Fibroblast of the aortic adventitia (primary cell): ENCODE data around the gene FAM185A. TPM values are rescaled to one million over a fixed set of nuclear protein-coding genes. Genes with fewer than 3 reads are reported as not detected.
"Not testable (repeated sequence)": the region's sequence is repeated elsewhere in the genome, so short reads cannot be mapped to it uniquely, and the experiment has no call there.

Source experiments
- DNase-seq: peaks from one replicate; pipeline ENCODE4 v3.0.0-alpha.2; 2010; ENCODE audit warnings: low read depth
- H3K4me3 ChIP-seq: 2 replicates; pipeline ENCODE4 v1.5.1; 2011; ENCODE audit warnings: low read depth, mild to moderate bottlenecking, control low read depth, low read length, moderate library complexity
- total RNA-seq: library from RNA; depleted of rRNA; stranded (reverse); fragments of >200 nt; gene quantifications from 2 replicates; pipeline ENCODE4 v1.2.3, GENCODE V29; 2012; ENCODE audit warnings: low replicate concordance
- TF ChIP-seq, protein P1 (sequence below): IDR thresholded peaks from 2 replicates; pipeline ENCODE4 v1.5.1; 2011; ENCODE audit warnings: mild to moderate bottlenecking, low read length, control low read depth, inconsistent platforms; ENCODE audit not compliant: insufficient read depth

The FAM185A gene
- total RNA-seq, 1 donor = 8.4 TPM

GRCh38 chr7:102833343-102833742, 84.5 kb downstream of the FAM185A start:
- H3K4me3 ChIP-seq = no peak overlapping the region
- peak; percentile 32 for DNase-seq
- TF ChIP-seq, protein P1, sequence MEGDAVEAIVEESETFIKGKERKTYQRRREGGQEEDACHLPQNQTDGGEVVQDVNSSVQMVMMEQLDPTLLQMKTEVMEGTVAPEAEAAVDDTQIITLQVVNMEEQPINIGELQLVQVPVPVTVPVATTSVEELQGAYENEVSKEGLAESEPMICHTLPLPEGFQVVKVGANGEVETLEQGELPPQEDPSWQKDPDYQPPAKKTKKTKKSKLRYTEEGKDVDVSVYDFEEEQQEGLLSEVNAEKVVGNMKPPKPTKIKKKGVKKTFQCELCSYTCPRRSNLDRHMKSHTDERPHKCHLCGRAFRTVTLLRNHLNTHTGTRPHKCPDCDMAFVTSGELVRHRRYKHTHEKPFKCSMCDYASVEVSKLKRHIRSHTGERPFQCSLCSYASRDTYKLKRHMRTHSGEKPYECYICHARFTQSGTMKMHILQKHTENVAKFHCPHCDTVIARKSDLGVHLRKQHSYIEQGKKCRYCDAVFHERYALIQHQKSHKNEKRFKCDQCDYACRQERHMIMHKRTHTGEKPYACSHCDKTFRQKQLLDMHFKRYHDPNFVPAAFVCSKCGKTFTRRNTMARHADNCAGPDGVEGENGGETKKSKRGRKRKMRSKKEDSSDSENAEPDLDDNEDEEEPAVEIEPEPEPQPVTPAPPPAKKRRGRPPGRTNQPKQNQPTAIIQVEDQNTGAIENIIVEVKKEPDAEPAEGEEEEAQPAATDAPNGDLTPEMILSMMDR = no peak

DNA sequence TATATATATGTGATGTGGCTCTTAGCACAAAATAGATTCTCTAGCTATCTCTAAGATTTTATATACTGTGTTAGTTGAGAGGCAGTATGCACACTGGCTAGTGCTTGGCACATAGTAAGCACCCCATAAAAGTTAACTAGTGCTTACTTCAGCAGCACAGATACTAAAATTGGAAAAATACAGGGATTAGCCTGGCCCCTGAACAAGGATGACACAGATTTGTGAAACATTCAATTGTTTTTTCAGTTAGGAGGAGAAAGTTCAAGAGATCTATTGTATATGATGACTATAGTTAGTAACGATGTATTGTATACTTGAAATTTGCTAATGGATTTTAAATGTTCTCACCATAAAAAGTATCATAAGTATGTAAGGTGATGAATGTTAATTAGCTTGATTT, 85.7 kb downstream of the FAM185A start:
- no peak overlapping the region for H3K4me3 ChIP-seq
- TF ChIP-seq, protein P1 = no peak
- no peak for DNase-seq

DNA sequence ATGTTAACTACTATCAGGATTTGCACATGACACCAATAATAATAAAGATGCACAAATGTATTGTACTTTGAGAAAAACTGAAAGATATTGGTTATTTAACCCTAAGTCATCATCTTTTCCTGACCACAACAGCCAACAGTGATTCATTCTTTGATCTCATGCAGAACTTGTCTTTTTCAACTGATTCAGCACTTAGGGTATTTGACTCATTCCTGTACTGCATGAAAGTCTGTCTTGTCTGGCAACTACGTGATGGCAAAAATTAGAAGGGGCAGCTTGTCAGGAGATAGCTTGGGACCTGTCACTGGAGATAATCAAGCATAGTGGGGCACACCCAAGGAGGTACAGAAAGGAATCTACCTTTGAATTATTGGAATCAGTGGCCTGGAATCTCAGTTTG, 86.2 kb downstream of the FAM185A start:
- peak; percentile 78 for DNase-seq
- no peak overlapping the region for H3K4me3 ChIP-seq
- TF ChIP-seq, protein P1 = no peak

GRCh38 chr7:102836191-102836919, 87.6 kb downstream of the FAM185A start:
- TF ChIP-seq, protein P1 = no peak
- no peak overlapping the region for H3K4me3 ChIP-seq
- peak; percentile 98 for DNase-seq

- H3K4me3 ChIP-seq = no peak overlapping the region
- no peak for DNase-seq
- TF ChIP-seq, protein P1 = no peak
Measured at GRCh38 chr7:102836977-102837376, 88.2 kb downstream of the FAM185A start.

DNA sequence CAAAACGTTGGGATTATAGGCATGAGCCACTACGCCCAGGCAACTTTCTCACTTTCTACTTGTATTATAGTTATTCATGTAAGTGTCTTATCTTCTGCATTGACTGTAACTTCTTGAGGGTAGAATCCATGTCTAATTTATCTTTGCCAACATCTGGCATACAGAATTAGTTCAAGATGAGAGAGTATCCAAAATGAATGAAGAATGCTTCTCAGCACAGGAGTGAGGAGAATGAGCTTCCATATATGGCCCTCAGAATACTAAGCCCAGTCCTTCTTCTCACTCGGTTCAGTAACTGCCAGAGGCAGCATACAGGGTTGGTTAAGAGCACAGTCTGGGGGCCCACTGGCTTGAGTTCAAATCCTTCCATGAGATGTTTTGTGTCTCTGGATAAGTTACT, 89.0 kb downstream of the FAM185A start:
- no peak for DNase-seq
- H3K4me3 ChIP-seq = no peak overlapping the region
- TF ChIP-seq, protein P1 = no peak

DNA sequence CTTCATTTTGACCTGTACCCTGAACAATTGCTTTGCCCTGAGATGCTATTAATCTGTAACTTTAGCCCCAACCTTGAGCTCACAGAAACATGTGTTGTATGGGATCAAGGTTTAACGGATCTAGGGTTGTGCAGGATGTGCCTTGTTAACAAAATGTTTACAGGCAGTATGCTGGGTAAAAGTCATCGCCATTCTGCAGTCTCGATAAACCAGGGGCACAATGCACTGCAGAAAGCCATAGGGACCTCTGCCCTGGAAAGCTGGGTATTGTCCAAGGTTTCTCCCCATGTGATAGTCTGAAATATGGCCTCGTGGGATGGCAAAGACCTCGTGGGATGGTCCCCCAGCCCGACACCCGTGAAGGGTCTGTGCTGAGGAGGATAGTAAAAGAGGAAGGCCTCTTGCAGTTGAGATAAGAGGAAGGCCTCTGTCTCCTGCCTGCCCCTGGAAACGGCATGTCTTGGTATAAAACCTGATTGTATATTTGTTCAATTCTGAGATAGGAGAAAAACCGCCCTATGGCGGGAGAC, 89.8 kb downstream of the FAM185A start:
- H3K4me3 ChIP-seq, DNase-seq: not testable (repeated sequence)
